DOHH2 (cell line): ENCODE data around the gene HIVEP1.

Source experiments
- H3F3A ChIP-seq: fragments of 200-600 bp; sonication (generic), shearing (Covaris generic); 2 replicates; pipeline ENCODE4 v1.6.0; 2016; ENCODE audit warnings: antibody characterized with exemption, mild to moderate bottlenecking; ENCODE audit not compliant: control insufficient read depth, insufficient read depth
- H3K27ac ChIP-seq: fragments of 200-600 bp; sonication (generic); 2 replicates; pipeline ENCODE4 v1.5.1; 2014; ENCODE audit warnings: low read depth, mild to moderate bottlenecking, low read length, moderate library complexity
- H3K27me3 ChIP-seq: fragments of 200-600 bp; sonication (generic); 2 replicates; pipeline ENCODE4 v1.6.1; 2014; ENCODE audit warnings: mild to moderate bottlenecking, low read length, mixed read lengths; ENCODE audit not compliant: control insufficient read depth
- H3K36me3 ChIP-seq: fragments of 200-600 bp; sonication (generic); 2 replicates; pipeline ENCODE4 v1.6.1; 2014; ENCODE audit warnings: mild to moderate bottlenecking, low read length, moderate library complexity, mixed read lengths; ENCODE audit not compliant: control insufficient read depth
- H3K4me1 ChIP-seq: fragments of 200-600 bp; sonication (generic); 2 replicates; pipeline ENCODE4 v1.6.1; 2014; ENCODE audit warnings: mild to moderate bottlenecking, low read length, mixed read lengths; ENCODE audit not compliant: control insufficient read depth
- H3K4me2 ChIP-seq: fragments of 200-600 bp; sonication (generic); 2 replicates; pipeline ENCODE4 v1.6.0; 2014; ENCODE audit warnings: mild to moderate bottlenecking, low read length, moderate library complexity
- H3K4me3 ChIP-seq: fragments of 200-600 bp; sonication (generic); 2 replicates; pipeline ENCODE4 v1.5.1; 2014; ENCODE audit warnings: mild to moderate bottlenecking, low read length, mixed read lengths
- H3K79me2 ChIP-seq: fragments of 200-600 bp; sonication (generic); 2 replicates; pipeline ENCODE4 v1.6.1; 2014; ENCODE audit warnings: mild to moderate bottlenecking, low read length, mixed read lengths; ENCODE audit not compliant: control insufficient read depth
- H3K9me2 ChIP-seq: fragments of 200-600 bp; sonication (generic); replicated peaks from 2 replicates; pipeline ENCODE4 v1.6.1; 2014; ENCODE audit warnings: mild to moderate bottlenecking, low read length, mixed read lengths; ENCODE audit not compliant: control insufficient read depth
- H3K9me3 ChIP-seq: fragments of 200-600 bp; sonication (generic); 2 replicates; pipeline ENCODE4 v1.6.1; 2014; ENCODE audit warnings: antibody characterized with exemption, low read length, mixed read lengths; ENCODE audit not compliant: control insufficient read depth, insufficient read depth
- H4K20me1 ChIP-seq: fragments of 200-600 bp; sonication (generic); 2 replicates; pipeline ENCODE4 v1.6.0; 2014; ENCODE audit warnings: low read depth, mild to moderate bottlenecking, antibody characterized with exemption, low read length, moderate library complexity; ENCODE audit not compliant: control insufficient read depth, insufficient read depth
- CTCF ChIP-seq: fragments of 200-600 bp; sonication (generic); IDR thresholded peaks from one replicate; pipeline ENCODE4 v1.5.1; 2014; ENCODE audit warnings: antibody characterized with exemption, mild to moderate bottlenecking, low read depth, low read length; ENCODE audit not compliant: poor library complexity, severe bottlenecking
- EZH2phosphoT487 ChIP-seq: fragments of 200-600 bp; sonication (generic); IDR thresholded peaks from 2 replicates; pipeline ENCODE4 v1.6.1; 2017; ENCODE audit warnings: borderline replicate concordance, mild to moderate bottlenecking, antibody characterized with exemption, low read length, moderate library complexity, mixed read lengths

The HIVEP1 gene

DNA sequence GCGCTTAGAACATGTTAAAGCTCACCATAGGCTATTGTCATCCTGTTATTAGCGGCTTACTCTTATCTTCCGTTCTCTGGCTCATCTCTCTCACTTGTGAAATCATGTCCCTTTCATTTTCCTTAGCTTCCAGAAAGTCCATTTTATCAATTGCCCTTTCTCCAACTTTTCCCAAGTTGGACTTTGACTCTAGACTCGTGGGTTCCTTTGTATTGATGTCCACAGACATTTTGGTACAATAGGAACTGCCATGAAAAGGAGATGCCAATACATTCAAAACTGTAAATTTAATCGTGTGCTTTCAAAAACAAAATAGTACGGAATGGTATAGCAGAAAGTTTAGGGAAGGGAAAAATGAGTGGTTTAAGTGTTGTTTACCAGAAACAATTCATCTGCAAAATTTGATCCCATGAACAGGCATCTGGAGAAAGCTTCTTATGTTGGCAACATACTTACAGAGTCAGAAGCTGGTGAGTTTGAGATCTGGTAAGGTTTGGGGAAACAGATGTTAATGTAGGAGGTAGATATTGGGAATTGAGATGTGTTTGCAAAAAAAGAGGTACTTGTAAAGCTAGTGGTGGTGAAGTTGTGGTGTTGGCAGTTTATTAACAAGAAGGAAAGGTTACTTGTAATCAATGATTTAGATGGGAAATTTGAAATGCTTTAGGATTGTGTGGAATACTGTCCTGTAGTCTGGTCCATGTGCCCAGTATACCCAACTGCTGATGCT is 10.2 kb upstream of the HIVEP1 start:
- no peak overlapping the region for H3K27ac ChIP-seq
- no peaks in the 10 kb centered on the region for H3K4me1 ChIP-seq
- H4K20me1 ChIP-seq = no peaks in the 10 kb centered on the region
- H3K9me2 ChIP-seq = no peaks in the 10 kb centered on the region
- no peak overlapping the region for H3K4me3 ChIP-seq
- H3K4me2 ChIP-seq = no peak overlapping the region
- no peaks in the 10 kb centered on the region for H3K36me3 ChIP-seq
- no peaks in the 10 kb centered on the region for H3F3A ChIP-seq
- no peak for TF ChIP-seq EZH2phosphoT487
- no peak for TF ChIP-seq CTCF
- H3K79me2 ChIP-seq = no peaks in the 10 kb centered on the region
- no peaks in the 10 kb centered on the region for H3K9me3 ChIP-seq
- peaks cover 19% of the 10 kb centered on the region for H3K27me3 ChIP-seq

DNA sequence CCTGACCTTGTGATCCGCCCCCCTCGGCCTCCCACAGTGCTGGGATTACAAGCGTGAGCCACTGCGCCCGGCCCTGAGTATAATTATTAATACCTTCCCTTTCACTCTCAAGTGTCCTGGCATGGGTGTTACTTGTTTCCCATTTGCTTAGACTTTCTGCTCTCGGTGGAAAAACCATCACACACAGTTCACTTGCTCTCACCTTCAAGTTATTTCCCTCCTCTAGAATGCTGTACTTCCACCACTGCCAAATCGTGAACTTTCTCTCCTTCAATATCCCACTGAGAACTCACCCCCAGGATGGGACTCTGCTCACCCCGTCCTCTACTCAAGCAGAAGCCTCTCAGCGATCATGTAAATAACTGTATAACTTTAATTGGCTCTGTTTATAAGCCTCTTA is 4.6 kb upstream of the HIVEP1 start:
- H3K4me3 ChIP-seq = peak overlapping the region; percentile 88; the same call in 1 of the 2 replicates
- TF ChIP-seq EZH2phosphoT487 (no peak), CTCF (no peak)

DNA sequence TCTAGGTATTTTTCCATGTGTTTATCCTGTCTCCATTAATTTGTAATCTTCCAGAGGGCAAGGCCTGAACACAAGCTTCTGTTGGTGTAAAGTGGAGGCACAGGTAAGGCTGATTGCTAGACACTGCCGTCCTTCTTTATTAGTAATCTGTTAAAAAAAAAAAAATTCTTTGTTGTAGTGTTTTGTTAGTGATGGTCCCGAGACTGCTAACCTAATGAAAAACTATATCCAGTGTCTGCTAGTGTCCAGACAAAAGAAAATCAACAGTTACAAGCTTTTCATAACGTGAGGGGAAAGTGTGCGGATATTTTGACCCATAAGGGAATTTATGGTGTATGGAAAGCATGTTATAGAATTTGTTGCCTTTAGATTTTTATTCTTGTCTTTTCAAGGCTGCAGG is 4.2 kb upstream of the HIVEP1 start:
- no peaks in the 10 kb centered on the region for H3K27me3 ChIP-seq
- no peak for TF ChIP-seq EZH2phosphoT487
- TF ChIP-seq CTCF = no peak
- peak overlapping the region; percentile 94 for H3K27ac ChIP-seq
- H3K4me1 ChIP-seq = peaks cover 16% of the 10 kb centered on the region
- no peaks in the 10 kb centered on the region for H3K9me3 ChIP-seq
- H3K4me3 ChIP-seq = peak overlapping the region; percentile 88
- H3K4me2 ChIP-seq = peak overlapping the region; percentile 90
- H4K20me1 ChIP-seq = no peaks in the 10 kb centered on the region
- H3K9me2 ChIP-seq = no peaks in the 10 kb centered on the region
- peaks cover 21% of the 10 kb centered on the region for H3F3A ChIP-seq
- H3K36me3 ChIP-seq = peaks cover 2% of the 10 kb centered on the region; the same call in 1 of the 2 replicates
- H3K79me2 ChIP-seq = peaks cover 22% of the 10 kb centered on the region

More for the DNA sequence above, 4.6 kb upstream of the HIVEP1 start:
- Histone ChIP-seq H3K4me1 (peaks cover 16% of the 10 kb centered on the region), H3F3A (peaks cover 21% of the 10 kb centered on the region), H3K27ac (no peak overlapping the region), H3K9me3 (no peaks in the 10 kb centered on the region), H3K27me3 (no peaks in the 10 kb centered on the region), H3K36me3 (peaks cover 2% of the 10 kb centered on the region; the same call in 1 of the 2 replicates), H3K9me2 (no peaks in the 10 kb centered on the region), H3K79me2 (peaks cover 18% of the 10 kb centered on the region), H4K20me1 (no peaks in the 10 kb centered on the region), H3K4me2 (peak overlapping the region; percentile 90)
